ENCODE results near the gene CYP8B1. TPM values are rescaled to one million over a fixed set of nuclear protein-coding genes. Genes with fewer than 3 reads are reported as not detected.

The CYP8B1 gene
- total RNA-seq, 1 donor from 2014 or later = not detected

- Histone ChIP-seq H3K9ac (ENCODE audit: low read depth in 1 of 3, low read length in 3 of 3) (no peak overlapping the region), H3K27me3 (ENCODE audit: control insufficient read depth in 3 of 3, insufficient read depth in 3 of 3, low read length in 3 of 3) (no peaks in the 10 kb centered on the region), H3K9me3 (ENCODE audit: control insufficient read depth in 3 of 3, low read length in 3 of 3) (no peaks in the 10 kb centered on the region), H3K4me1 (ENCODE audit: control insufficient read depth in 3 of 3, insufficient read depth in 3 of 3, low read length in 3 of 3) (peaks cover 0 to 3% (median 3%) of the 10 kb centered on the region in 3 donors), H3K27ac (ENCODE audit: low read depth, low read length) (no peak overlapping the region), H3K4me3 (ENCODE audit: low read length in 3 of 3) (no peak overlapping the region), H3K36me3 (ENCODE audit: control insufficient read depth in 3 of 3, insufficient read depth in 3 of 3, low read length in 3 of 3) (no peaks in the 10 kb centered on the region)
Measured at GRCh38 chr3:42830437-42831320, 45.0 kb downstream of the CYP8B1 start.

DNA sequence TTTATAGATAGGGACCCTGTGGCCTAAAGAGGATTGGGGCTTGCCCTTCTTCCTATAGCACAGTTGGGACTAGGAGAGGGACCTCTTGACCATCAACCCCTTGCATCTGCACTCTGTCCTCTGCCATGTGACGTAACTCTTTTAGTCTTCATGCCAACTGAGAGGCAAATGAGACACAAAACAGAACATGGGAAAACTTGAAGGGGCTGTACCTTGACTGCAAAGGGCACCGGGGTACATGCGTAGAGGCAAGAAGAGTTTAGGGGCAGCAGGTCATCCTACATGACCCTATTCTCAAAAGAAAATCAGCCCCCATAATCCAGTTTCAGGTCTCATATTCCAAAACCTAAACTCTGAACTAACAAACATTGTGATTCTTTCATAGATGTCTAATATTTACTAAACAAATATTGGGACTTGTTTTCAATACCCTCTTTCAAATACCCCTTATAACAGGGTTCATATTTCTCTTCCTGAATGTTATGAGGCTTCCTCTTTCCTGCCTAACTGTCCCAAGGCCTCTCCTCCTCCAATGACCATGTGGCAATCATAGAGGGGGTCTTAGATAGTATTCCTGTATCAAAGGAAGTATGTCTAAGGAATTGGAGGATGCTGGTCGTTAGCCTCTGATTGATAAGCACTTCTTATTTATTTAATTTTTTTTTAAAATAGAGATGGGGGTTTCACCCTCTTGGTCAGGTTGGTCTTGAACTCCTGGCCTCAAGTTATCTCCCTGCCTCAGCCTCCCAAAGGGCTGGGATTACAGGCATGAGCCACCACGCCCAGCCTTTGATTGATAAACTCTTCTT, 45.8 kb downstream of the CYP8B1 start:
- no peak overlapping the region for H3K4me3 ChIP-seq (ENCODE audit: low read length in 3 of 3)
- no peaks in the 10 kb centered on the region for H3K36me3 ChIP-seq (ENCODE audit: control insufficient read depth in 3 of 3, insufficient read depth in 3 of 3, low read length in 3 of 3)

DNA sequence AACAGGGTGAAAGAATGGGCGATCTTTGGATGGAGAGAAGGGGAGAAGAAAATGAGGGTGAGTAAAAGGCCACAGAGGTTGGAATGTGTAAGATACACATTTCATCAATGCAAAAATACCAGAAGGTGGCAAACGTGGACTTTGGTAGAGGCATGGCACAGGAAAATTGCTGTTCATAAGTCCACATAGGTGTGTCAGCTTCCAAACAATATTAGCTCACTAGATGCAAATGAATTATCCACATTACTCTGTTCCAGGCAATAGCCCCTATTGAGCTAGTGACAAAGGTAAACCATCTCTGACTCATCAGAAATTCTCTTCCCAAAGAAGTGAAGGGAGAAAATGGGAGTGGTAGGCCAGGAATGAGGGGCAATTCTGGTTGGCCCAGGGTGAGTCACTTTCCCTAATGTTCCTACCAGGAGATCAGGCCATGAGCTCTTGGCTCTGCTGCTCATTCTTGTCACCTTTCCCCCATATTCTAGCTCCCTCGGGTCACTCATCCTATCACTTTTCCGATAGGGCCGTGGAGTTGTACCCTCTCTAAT, 46.5 kb downstream of the CYP8B1 start:
- no peak overlapping the region for H3K4me3 ChIP-seq (ENCODE audit: low read length in 3 of 3)
- no peaks in the 10 kb centered on the region for H3K36me3 ChIP-seq (ENCODE audit: control insufficient read depth in 3 of 3, insufficient read depth in 3 of 3, low read length in 3 of 3)
- no peaks in the 10 kb centered on the region for H3K9me3 ChIP-seq (ENCODE audit: control insufficient read depth in 3 of 3, low read length in 3 of 3)
- H3K9ac ChIP-seq (ENCODE audit: low read depth in 1 of 3, low read length in 3 of 3) = no peak overlapping the region
- no peak overlapping the region for H3K27ac ChIP-seq (ENCODE audit: low read depth, low read length)
- H3K4me1 ChIP-seq (ENCODE audit: control insufficient read depth in 3 of 3, insufficient read depth in 3 of 3, low read length in 3 of 3) = peaks cover 0 to 3% (median 3%) of the 10 kb centered on the region in 3 donors
- H3K27me3 ChIP-seq (ENCODE audit: control insufficient read depth in 3 of 3, insufficient read depth in 3 of 3, low read length in 3 of 3) = no peaks in the 10 kb centered on the region

More for the DNA sequence above, 45.8 kb downstream of the CYP8B1 start:
- H3K9ac ChIP-seq (ENCODE audit: low read depth in 1 of 3, low read length in 3 of 3) = no peak overlapping the region
- H3K27ac ChIP-seq (ENCODE audit: low read depth, low read length) = no peak overlapping the region
- peaks cover 0 to 3% (median 3%) of the 10 kb centered on the region in 3 donors for H3K4me1 ChIP-seq (ENCODE audit: control insufficient read depth in 3 of 3, insufficient read depth in 3 of 3, low read length in 3 of 3)
- H3K27me3 ChIP-seq (ENCODE audit: control insufficient read depth in 3 of 3, insufficient read depth in 3 of 3, low read length in 3 of 3) = no peaks in the 10 kb centered on the region
- no peaks in the 10 kb centered on the region for H3K9me3 ChIP-seq (ENCODE audit: control insufficient read depth in 3 of 3, low read length in 3 of 3)

GRCh38 chr3:42827654-42828053, 48.0 kb downstream of the CYP8B1 start:
- H3K27me3 ChIP-seq (ENCODE audit: control insufficient read depth in 3 of 3, insufficient read depth in 3 of 3, low read length in 3 of 3) = no peaks in the 10 kb centered on the region
- no peak overlapping the region for H3K4me3 ChIP-seq (ENCODE audit: low read length in 3 of 3)
- no peaks in the 10 kb centered on the region for H3K9me3 ChIP-seq (ENCODE audit: control insufficient read depth in 3 of 3, low read length in 3 of 3)
- H3K27ac ChIP-seq (ENCODE audit: low read depth, low read length) = no peak overlapping the region
- no peak overlapping the region for H3K9ac ChIP-seq (ENCODE audit: low read depth in 1 of 3, low read length in 3 of 3)
- no peaks in the 10 kb centered on the region for H3K36me3 ChIP-seq (ENCODE audit: control insufficient read depth in 3 of 3, insufficient read depth in 3 of 3, low read length in 3 of 3)
- peaks cover 0 to 3% (median 3%) of the 10 kb centered on the region in 3 donors for H3K4me1 ChIP-seq (ENCODE audit: control insufficient read depth in 3 of 3, insufficient read depth in 3 of 3, low read length in 3 of 3)

GRCh38 chr3:42827023-42827422, 48.7 kb downstream of the CYP8B1 start:
- H3K27ac ChIP-seq (ENCODE audit: low read depth, low read length) = no peak overlapping the region
- H3K9ac ChIP-seq (ENCODE audit: low read depth in 1 of 3, low read length in 3 of 3) = no peak overlapping the region
- no peaks in the 10 kb centered on the region for H3K9me3 ChIP-seq (ENCODE audit: control insufficient read depth in 3 of 3, low read length in 3 of 3)
- H3K4me3 ChIP-seq (ENCODE audit: low read length in 3 of 3) = no peak overlapping the region
- no peaks in the 10 kb centered on the region for H3K27me3 ChIP-seq (ENCODE audit: control insufficient read depth in 3 of 3, insufficient read depth in 3 of 3, low read length in 3 of 3)
- peaks cover 0 to 3% (median 3%) of the 10 kb centered on the region in 3 donors for H3K4me1 ChIP-seq (ENCODE audit: control insufficient read depth in 3 of 3, insufficient read depth in 3 of 3, low read length in 3 of 3)
- no peaks in the 10 kb centered on the region for H3K36me3 ChIP-seq (ENCODE audit: control insufficient read depth in 3 of 3, insufficient read depth in 3 of 3, low read length in 3 of 3)

DNA sequence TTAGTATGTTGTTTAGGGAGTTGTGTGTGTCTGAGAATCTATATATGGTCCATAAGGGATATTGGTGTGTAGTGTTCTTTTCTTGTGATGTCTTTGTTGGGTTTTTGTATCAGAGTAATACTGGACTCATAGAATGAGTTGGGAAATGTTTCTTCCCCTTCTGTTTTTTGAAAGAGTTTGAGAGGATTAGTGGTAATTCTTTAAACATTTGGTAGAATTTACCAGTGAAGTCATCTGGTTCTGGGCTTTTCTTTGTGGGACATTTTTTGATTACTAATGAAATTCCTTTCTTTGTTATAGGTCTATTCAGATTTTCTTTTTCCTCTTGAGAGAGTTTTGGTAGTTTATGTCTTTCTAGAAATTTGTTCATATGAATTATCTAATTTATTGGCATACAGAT, 49.5 kb downstream of the CYP8B1 start:
- Histone ChIP-seq H3K27ac (ENCODE audit: low read depth, low read length) (no peak overlapping the region), H3K4me1 (ENCODE audit: control insufficient read depth in 3 of 3, insufficient read depth in 3 of 3, low read length in 3 of 3) (peaks cover 0 to 3% (median 3%) of the 10 kb centered on the region in 3 donors), H3K4me3 (ENCODE audit: low read length in 3 of 3) (no peak overlapping the region), H3K9ac (ENCODE audit: low read depth in 1 of 3, low read length in 3 of 3) (no peak overlapping the region), H3K36me3 (ENCODE audit: control insufficient read depth in 3 of 3, insufficient read depth in 3 of 3, low read length in 3 of 3) (no peaks in the 10 kb centered on the region), H3K27me3 (ENCODE audit: control insufficient read depth in 3 of 3, insufficient read depth in 3 of 3, low read length in 3 of 3) (no peaks in the 10 kb centered on the region), H3K9me3 (ENCODE audit: control insufficient read depth in 3 of 3, low read length in 3 of 3) (no peaks in the 10 kb centered on the region)

DNA sequence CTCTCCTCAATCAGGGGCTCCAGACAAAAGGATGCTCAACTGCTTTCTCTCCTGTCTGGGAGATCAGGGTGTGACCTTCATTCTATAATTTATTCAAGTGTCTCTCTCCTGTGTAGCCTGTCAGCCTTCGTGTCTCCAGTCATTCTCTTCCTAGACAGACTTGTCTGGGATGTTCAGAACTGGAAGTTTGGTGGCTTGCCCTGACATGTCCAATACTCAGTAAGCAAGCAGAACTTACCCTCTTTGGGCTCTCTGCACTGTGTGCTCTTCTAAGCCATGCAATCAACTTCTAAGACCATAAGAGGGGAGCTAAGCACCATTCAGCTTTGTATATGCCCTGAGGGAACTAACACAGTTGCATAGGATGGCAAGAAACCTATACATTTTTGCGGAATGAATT, 52.3 kb downstream of the CYP8B1 start:
- no peak overlapping the region for H3K9ac ChIP-seq (ENCODE audit: low read depth in 1 of 3, low read length in 3 of 3)
- no peak overlapping the region for H3K4me3 ChIP-seq (ENCODE audit: low read length in 3 of 3)
- H3K27me3 ChIP-seq (ENCODE audit: control insufficient read depth in 3 of 3, insufficient read depth in 3 of 3, low read length in 3 of 3) = no peaks in the 10 kb centered on the region
- H3K27ac ChIP-seq (ENCODE audit: low read depth, low read length) = no peak overlapping the region
- no peaks in the 10 kb centered on the region for H3K36me3 ChIP-seq (ENCODE audit: control insufficient read depth in 3 of 3, insufficient read depth in 3 of 3, low read length in 3 of 3)
- H3K9me3 ChIP-seq (ENCODE audit: control insufficient read depth in 3 of 3, low read length in 3 of 3) = no peaks in the 10 kb centered on the region
- H3K4me1 ChIP-seq (ENCODE audit: control insufficient read depth in 3 of 3, insufficient read depth in 3 of 3, low read length in 3 of 3) = peaks cover 0 to 3% (median 0%) of the 10 kb centered on the region in 3 donors

DNA sequence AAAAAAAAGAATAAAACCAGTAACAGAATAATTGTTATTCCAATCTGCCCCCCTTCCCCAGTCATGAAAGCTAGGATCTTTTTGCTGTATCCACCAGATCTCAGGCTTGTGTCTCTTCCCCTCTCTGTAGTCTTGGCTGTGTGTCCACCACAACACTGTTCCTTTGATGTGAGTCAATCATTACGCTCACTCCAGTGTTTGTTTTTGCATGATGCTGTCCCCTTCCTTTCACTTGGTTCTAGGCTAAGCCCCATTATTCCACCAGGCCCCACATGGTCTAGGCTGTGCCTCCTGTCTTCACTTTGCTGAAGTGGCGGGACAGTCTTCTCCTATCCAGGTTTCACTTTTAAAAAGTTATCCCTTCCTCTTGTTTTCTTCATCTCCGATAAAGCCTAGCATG, 52.9 kb downstream of the CYP8B1 start:
- H3K36me3 ChIP-seq (ENCODE audit: control insufficient read depth in 3 of 3, insufficient read depth in 3 of 3, low read length in 3 of 3) = no peaks in the 10 kb centered on the region
- no peak overlapping the region for H3K27ac ChIP-seq (ENCODE audit: low read depth, low read length)
- H3K9ac ChIP-seq (ENCODE audit: low read depth in 1 of 3, low read length in 3 of 3) = no peak overlapping the region

More for the DNA sequence above, 52.9 kb downstream of the CYP8B1 start:
- H3K27me3 ChIP-seq (ENCODE audit: control insufficient read depth in 3 of 3, insufficient read depth in 3 of 3, low read length in 3 of 3) = no peaks in the 10 kb centered on the region
- H3K9me3 ChIP-seq (ENCODE audit: control insufficient read depth in 3 of 3, low read length in 3 of 3) = no peaks in the 10 kb centered on the region
- H3K4me1 ChIP-seq (ENCODE audit: control insufficient read depth in 3 of 3, insufficient read depth in 3 of 3, low read length in 3 of 3) = peaks cover 0 to 3% (median 0%) of the 10 kb centered on the region in 3 donors
- no peak overlapping the region for H3K4me3 ChIP-seq (ENCODE audit: low read length in 3 of 3)
